ENCODE results near the gene SRA1.
"Not testable (repeated sequence)": the region's sequence is repeated elsewhere in the genome, so short reads cannot be mapped to it uniquely, and the experiment has no call there.

The SRA1 gene

DNA sequence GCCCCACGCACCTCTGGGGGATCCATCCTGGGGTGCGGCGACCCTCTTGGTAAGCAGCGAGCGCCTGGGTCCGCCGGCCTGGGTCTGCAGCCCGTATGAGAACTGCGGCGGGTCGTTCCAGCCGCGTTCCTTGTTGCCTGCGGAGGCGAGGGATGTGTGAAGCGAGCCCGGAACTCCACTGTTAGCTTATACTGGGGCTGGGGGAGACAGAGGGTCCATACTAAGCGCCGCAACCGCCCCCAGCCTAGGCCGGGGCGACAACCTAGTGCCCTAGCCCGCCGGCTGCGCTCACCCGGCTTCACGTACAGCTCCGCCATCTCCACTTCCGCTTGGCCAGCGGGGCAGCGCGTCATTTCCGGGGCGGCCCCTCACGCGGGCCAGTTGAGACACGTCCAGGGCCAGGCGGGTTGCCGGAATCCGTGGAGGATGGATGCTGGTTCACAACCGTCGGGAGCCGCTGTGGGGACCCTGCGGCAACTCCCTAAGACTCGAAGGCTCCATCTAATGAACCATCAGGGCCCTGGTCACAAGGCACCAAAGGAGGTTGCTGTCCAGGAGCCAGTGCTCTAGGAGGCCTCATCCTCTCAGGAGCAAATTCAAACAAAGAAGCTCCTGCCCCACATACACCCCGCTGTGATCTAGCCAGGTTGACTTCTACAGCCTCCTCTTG is at the start of gene SRA1:
TSS of gene SRA1 (minus strand) at position 338 of the 670 bp plus-strand sequence. CDS start at position 317, 21 bp downstream.
- peak; percentile 96 for DNase-seq (ENCODE audit: low spot score)

DNA sequence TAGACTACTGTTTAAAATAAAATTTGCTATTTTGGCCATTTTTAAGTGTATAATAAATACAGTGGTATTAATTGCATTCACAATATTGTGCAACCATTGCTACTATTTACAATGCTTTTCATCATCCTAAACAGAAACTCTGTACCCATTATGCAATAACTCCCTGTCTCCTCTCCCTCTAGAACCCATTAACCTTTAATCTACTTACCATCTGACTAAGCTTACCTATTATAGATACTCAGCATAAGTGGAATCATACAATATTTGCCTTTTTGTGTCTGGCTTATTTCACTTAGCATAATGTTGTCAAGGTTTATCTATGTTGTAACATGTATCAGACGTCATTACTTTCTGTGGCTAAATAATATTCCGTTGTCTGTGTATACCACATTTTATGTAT is 49.8 kb upstream of the SRA1 start:
- DNase-seq (ENCODE audit: low spot score) = no peak

DNA sequence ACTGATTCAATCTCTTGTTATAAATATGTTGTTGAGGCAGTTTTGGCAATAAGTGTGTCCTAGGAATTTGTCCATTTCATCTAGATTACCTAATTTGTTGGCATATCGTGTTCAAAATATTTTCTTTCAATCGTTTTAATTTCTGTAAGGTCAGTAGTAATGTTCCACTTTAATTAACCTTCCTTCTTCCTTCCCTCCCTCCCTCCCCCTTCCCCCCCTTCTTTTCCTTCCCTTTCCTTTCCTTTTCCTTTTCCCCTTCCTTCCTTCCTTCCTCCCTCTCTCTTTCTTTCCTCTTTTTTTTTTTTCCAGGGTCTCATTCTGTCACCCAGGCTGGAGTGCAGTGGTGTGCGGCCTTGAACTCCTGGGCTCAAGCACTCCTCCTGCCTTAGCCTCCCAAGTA is 48.6 kb upstream of the SRA1 start:
- DNase-seq (ENCODE audit: low spot score) = no peak

DNA sequence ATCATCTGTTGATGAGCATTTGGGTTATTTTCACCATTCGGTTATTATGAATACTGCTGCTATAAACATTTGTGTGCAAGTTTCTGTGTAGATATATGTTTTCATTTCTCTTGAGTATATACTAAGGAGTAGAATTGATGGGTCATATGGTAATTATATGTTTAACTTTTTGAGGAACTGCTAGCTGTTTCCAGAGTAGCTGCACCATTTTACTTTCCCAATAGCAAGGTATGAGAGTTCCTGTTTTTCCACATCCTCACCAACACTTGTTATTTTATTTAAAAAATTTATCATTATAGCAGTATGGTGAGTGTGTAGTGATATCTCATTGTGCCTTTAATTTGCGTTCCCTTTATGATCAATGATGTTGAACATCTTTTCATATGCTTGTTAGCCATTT is 46.5 kb upstream of the SRA1 start:
- DNase-seq (ENCODE audit: low spot score) = no peak

DNA sequence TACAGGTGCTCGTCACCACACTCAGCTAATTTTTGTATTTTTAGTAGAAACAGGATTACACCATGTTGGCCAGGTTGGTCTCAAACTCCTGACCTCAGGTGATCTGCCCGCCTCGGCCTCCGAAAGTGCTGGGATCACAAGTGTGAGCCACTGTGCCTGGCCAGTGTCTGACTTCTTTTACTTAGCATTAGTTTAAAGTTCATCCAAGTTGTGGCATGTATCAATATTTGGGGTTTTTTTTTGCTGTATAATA is 46.1 kb upstream of the SRA1 start:
- not testable (repeated sequence) for DNase-seq (ENCODE audit: low spot score)

DNA sequence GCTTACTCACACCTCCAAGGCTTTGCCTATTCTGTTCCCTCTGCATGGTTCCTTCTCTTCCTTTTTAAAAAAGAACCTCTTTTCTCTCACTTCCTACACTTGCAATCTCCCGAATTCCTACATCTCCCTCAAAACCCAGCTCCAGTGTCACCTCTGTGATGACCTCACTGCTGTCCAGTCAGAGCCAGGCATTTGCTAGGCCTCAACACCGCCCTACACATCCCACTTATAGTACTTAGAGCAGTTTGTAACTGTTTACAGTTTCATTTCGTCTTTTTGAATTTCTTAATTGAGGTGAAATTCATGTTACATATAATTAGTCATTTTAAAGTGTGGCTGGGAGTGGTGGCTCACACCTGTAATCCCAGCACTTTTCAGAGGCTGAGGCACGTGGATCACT is 44.9 kb upstream of the SRA1 start:
- DNase-seq (ENCODE audit: low spot score) = no peak

DNA sequence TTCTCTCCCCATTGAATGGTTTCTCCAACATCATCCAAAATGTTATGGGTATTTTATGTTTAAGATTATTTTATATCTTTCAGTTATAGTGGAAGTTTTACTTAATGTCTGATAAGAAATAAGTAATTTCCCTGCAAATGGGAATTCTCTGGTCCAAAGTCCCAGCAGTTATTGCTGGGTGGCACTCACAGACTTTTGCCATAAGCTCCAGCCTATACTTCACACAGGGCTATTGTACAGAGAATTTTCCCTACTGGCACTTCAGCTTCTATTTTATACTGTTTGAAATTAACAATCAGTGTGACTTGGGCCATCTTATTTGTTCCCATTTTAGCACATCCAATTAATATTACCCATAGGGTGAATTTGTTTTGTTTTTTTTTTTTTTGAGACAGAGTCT is 42.8 kb upstream of the SRA1 start:
- no peak for DNase-seq (ENCODE audit: low spot score)

DNA sequence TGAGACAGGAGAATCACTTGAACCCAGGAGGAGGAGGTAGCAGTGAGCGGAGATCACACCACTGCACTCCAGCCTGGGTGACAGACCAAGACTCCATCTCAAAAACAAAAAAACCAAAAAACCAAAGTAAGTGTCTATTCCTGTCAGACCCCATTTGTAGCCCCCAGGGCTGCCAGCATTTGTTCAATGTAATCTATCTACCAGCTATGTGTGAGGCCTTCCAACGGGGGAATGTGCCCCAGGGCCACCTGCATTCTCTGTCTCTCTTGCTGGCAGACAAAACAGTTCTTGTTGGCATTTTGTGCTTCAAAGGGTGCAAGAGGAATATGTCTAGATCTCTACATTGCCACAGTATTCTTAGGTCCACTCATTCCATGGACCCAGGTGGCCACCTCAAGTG is 41.6 kb upstream of the SRA1 start:
- DNase-seq (ENCODE audit: low spot score) = no peak

DNA sequence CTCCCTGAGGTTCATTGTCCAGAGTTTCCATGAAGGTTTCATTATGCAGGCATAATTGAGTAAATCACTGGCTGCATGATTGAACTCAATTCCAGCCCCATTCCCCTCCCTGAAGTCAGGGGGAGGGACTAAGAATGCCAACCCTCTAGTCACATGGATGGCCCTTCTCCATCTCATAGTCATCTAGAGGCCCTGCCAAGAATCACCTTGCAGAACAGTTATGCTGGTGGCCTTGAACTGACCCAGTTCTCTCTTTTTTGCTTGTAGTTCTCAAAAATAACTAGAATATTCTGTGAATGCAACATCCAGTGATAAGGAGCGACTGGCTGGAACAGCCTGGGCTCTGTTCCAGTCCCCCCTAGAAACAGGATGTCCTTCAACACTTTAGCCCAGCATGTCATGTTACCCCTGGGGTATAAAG is 39.1 kb upstream of the SRA1 start:
- no peak for DNase-seq (ENCODE audit: low spot score)

DNA sequence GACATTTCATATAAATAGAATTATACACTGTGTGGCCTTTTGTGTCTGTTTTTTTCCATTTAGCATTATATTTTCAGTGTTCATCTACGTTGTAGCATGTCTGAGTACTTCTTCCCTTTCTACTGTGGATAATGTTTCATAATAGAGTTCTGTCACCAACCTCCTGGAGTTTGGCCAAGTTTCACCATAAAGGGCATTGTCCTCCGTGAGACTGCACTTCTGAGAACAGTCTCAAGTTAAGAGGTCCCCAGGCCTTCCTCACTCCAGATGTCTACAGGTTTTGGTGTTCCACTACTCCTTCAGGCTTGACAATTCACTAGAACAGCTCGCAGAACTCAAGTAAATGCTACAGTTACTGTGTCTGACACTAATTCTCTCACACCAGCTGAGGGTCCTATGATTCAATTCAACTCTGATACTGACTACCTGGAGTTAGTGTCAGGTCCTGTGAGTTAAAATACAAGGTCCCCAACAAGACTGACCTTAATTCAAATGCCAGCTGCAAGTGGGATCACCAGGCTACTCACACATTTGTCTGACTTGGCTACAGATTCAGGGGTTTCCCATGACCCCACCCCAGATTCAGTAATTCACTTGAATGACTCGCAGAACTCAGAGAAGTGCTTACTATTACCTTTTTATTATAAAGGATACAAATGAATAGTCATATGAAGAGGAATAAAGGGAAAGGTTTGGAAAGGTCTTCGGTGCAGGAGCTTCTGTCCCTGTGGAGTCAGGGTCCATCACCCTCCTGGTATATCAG is 38.4 kb upstream of the SRA1 start:
- no peak for DNase-seq (ENCODE audit: low spot score)

DNA sequence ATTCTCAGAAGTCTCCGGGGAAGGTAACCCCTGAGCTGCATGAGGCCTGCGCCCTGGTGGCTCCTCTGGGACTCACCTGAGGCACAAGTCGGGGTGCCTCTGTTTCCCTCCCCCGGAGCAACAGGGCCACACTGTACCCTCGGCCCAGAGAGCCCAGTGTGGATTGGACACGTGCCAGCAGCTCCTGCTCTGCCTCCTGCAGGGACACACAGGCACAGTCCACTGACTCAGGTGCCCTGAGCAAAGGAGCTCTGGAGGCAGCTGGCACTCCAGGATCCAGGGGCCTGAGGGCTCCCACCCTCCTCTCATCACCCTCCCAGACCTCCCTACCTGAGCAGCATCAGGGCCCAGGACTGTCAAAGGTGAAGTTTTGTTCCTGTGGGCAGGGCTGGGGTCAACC is 36.9 kb upstream of the SRA1 start:
- no peak for DNase-seq (ENCODE audit: low spot score)

DNA sequence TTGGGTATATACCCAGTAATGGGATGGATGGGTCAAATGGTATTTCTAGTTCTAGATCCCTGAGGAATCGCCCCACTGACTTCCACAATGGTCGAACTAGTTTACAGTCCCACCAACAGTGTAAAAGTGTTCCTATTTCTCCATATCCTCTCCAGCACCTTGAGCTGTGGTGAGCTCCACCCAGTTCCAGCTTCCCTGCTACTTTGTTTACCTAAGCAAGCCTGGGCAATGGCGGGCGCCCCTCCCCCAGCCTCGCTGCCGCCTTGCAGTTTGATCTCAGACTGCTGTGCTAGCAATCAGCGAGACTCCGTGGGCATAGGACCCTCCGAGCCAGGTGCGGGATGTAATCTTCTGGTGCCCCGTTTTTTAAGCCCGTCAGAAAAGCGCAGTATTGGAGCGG is 35.8 kb upstream of the SRA1 start:
- not testable (repeated sequence) for DNase-seq (ENCODE audit: low spot score)

DNA sequence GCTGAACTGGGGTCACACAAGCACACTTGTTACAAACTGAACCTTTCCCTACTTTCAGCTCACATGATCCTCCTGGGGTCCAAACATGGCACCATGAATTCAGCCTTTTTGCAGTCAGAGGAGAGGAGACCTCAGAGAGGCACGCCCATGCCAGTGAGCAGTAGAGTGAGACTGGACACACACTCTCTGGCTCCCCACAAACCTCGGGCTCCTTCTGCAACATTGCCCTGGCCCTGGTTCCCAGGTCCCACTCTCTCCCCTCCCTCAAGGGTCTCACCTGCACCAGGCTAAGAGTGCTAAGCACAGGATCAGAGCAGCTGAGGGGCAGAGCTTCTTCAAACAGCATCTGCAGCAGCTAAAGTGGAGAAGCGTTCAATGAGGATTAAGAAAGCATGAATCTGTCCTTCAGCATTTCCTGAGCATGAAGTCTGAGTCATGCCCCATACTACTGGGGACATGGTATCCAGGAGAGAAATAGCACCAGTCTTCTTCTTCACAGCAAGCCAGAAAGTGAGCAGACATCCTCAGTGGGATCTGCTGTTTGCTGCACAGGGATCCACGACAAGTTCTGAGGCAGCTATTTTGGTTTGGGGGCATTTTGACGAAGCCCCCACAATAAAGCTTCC is 34.6 kb upstream of the SRA1 start:
- DNase-seq (ENCODE audit: low spot score) = peak; percentile 62

DNA sequence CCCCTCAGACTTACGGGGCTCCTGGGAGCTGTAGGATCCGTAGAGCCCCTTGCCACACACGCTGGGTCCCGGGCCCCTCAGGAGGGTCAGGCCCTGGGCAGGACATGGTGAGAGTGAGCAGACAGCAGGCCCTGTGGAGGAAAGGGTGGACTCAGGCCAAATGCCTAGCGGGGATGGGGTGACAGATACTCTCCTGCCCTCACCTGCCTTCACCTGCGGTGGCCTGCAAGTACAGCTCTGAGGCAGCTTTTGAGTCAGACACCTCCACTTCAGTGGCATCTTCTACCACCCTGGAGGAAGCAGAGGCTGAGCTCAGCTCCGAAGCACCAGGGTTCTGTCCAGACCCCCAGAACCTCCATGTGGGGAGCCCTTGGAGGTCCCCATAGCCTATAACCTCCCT is 33.6 kb upstream of the SRA1 start:
- no peak for DNase-seq (ENCODE audit: low spot score)

DNA sequence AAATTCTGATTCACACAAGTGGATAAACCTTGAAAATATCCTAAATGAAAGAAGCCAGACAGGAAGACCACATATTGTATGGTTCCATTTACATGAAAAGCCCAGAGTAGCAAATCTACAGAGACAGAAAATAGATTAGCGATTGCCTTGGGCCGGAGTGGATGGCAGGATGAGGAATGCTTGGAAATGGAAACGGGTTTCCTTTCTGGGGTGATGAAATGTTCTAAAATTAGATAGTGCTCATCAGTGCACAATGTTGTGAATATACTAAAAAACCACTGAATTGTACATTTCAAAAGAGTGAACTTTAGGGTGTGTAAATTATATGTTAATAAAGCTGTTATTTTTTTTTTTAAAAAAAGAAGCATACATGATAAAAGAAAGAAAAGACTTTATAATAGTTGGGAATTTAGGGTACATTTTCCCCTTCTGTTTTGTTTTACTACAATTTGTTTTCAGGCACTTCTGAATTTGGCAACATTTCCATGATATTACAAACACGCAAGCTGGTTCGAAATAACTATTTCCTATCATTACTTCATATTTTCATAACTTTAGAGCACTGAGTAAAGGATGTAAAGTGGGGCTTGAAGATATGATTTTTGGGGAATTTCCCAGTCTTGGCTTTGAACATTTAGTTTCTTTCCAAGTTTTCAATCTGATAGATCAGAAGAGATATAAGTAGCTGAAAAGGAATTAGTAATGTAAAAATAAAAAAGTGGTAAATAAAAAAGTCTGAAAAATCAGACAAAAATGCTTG is 31.2 kb upstream of the SRA1 start:
- no peak for DNase-seq (ENCODE audit: low spot score)

DNA sequence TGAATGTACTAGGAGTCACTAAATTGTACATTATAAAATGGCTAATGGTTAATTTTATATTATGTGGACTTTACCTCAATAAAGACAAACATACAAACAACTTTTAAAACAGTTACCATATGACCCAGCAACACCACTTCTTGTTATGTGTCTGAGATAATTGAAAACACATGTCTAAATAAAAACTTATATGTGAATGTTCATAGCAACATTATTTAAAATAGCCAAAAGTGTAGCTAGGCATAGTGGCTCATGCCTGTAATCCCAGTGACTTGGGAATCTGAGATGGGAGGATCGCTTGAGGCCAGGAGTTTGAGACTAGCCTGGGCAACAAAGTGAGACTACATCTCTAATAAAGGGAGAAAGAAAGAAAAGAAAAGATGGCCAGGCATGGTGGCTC is 30.2 kb upstream of the SRA1 start:
- no peak for DNase-seq (ENCODE audit: low spot score)

DNA sequence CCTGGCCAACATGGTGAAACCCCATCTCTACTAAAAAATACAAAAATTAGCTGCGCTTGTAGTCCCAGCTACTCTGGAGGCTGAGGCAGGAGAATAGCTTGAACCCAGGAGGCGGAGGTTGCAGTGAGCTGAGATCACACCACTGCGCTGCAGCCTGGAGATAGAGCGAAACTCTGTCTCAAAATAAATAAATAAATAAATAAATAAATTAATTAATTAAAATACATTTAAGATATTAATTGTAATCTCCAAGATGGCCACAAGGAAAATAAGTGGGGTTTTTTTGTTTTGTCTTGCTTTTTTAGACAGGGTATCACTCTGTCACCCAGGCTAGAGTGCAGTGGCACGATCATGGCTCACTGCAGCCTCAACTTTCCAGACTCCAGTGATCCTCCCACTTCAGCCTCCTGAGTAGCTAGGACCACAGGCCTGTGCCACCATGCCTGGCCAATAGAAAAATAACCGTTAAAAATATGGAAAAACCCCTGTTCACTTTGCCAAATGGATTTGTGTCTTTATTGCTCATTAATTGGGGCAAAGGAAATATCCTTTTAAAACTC is 22.0 kb upstream of the SRA1 start:
- DNase-seq (ENCODE audit: low spot score) = not testable (repeated sequence)

DNA sequence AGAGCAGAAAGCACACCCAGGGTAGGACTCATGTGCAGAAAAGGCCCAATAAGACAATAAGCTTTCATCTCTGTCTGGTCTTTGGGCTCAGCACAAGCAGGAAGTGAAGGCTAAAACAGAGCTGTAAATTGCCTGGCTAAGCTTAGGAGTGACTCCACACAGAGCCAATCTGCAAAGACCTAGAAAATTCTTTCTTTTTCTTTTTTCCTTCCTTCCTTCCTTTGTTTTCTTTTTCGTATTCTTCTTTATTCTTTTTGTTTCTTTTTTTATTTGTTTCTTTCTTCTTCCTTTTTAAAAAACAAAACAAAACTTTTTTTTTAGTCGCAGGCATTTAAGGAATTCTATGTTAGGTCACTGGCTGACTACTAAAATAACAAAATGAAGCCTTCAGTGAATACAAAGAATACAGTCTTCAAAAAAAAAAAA is 19.5 kb upstream of the SRA1 start:
- DNase-seq (ENCODE audit: low spot score) = no peak

DNA sequence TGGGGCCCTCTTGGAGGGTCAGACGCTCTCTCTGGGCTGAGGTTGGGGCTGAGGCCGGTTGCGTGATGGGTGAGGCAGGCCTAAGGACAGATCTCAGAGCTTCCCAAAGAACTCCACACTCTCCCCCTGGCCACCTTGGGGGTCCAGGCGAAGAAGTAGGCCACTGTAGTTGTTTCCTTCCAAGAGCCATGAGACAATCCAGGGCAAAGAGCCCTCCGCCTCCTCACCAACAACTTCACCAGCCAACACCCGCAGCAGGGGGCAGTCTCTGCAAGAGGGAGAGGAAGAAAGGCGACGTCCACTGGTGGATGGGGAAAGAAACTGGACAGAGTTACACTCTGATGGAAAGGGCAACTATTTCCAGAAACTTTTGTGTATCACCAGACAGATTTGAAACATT is 18.0 kb upstream of the SRA1 start:
- DNase-seq (ENCODE audit: low spot score) = no peak

DNA sequence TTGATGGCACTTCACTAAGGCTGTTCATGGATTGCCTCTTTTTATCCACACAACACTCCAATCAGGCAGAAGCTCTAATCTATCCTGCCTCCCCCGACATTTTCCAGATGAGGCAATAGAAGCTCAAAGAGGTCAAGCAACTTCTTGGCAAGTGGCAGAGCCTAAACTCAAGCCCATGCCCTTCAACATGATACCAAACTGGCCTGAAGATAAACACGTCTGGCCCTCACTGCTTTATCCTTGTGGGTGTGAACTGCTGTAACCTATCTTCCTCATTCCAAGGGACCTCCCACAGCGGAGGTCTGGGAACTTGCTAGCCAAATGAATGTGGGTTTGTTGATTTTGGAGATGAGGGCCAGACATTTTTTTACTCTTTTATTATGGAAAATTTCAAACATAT is 16.9 kb upstream of the SRA1 start:
- no peak for DNase-seq (ENCODE audit: low spot score)

DNA sequence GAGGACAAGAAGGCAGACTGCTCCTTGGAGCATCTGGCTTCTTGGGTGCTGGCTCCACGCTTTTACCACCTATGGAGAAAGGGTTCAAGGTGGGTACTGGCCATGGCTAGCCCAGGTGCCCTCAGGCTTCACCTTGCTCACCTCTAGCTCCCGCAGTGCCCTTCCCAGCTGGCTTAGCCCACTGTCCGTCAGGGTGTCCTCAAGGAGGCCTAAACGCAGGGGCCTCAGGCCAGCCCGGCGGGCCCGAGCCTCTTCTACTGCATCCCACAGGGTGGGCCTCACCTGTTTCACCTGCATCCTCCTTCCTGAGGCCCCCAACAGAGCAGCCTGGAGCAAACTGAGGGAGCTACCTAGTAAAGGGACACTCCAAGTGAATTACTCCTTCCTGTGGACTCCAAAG is 16.4 kb upstream of the SRA1 start:
- DNase-seq (ENCODE audit: low spot score) = no peak

DNA sequence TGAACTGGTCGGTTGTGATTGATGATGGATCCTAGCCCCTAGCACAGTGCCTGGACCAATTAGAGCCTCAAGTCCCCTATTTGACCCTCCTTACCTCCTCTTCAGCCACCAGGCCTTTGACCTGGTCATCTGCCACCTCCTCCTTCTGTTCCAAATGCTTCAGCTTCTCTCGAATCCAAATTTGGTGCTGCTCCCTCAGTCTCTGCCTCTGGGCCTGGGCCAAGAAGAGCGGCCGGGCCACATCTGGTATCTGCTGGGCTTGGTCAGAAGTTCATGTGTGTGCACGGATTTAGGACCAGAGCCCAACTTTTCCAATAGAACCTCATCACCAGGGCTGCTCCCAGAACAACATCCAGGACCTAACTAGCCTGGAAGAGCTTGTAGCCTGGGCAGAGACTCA is 13.8 kb upstream of the SRA1 start:
- DNase-seq (ENCODE audit: low spot score) = no peak

DNA sequence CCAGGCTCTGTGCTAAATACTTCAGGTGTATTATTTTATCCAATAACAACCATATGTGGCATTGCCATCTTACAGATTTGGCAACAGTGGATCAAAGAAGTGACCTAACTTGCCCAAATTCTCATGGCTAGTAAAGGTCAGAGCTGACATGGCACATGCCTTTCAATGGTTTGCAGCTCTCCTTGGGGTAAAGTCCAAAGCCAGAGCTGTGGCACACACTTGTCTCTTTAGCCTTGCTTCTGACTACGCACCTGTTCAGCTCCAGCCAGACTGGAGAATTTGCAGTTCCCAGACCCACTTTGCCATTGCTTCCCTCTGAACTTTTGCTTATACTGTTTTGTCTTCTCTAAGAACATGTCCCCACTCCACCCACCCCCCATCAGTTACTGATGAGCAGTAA is 13.2 kb upstream of the SRA1 start:
- no peak for DNase-seq (ENCODE audit: low spot score)
